ENCODE results near the gene C16orf92. TPM values are rescaled to one million over a fixed set of nuclear protein-coding genes. Genes with fewer than 3 reads are reported as not detected.
A peak's percentile ranks its signal among the peaks of the same experiment; 100 is the strongest.

Gene C16orf92
- total RNA-seq, 1 experiment from 2014 or later, result not detected

DNA sequence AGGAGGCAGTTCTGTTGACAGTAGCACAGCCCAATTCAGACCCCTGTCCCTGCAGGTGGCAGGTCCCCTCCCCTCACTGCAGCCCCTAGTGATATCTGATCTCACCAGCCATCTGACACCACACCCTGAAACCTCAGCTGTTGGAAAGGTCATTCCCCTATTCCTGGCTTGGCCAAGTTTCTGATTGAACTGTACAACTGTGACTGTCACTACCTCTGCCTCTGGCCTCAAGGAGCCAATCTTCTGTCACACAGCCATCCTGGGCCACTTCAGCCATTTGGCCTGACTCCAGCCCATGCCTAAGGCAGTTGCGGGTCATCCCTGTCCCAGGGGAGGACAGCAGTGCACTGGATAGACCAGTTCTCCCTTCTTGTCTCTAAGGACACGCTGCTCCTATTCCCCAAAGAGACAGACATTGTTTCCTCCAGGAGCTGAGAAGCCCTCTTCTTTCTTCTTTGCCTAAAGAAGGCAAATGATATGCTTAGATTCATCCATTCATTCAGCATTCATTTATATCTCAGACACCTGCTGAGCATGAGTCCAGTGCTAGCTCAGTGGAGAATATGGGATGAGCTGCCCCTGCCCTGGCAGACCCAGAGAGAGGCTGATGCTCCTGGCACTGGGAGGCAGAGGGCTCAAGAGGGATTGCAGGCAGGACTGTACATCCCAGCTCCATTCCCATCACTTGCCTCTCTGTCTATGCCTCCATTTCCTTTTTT, 38.0 kb downstream of the C16orf92 start:
- DNase-seq (ENCODE audit: low spot score), result no peak

DNA sequence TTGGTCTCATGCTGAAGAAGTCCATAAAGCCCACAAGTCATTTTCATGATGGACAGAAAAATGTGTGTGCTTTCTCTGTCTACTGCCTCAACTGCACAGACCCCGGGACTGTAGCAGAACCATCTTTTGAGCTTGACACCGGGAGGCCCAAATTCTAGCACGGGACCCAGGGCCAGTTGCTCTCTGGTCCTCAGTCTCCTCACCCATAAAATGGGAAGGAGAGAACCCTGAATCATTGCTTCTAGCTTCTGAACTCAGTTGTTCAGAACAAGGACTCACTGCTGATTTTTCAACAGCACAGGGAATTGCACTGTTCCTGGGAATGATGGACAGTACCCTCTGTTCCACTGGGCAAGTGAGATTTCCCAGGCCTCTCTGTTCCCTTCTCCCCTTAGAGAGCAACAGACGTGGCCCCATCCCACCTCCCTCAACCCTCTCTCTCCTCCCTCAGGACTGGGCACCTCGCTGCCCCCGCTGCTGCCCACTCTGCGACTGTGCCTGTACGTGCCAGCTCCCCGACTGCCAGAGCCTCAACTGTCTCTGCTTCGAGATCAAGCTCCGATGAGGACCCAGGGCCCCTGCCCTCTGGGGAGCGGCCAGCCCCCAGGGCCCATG, 40.4 kb downstream of the C16orf92 start:
- no peak for DNase-seq (ENCODE audit: low spot score)

DNA sequence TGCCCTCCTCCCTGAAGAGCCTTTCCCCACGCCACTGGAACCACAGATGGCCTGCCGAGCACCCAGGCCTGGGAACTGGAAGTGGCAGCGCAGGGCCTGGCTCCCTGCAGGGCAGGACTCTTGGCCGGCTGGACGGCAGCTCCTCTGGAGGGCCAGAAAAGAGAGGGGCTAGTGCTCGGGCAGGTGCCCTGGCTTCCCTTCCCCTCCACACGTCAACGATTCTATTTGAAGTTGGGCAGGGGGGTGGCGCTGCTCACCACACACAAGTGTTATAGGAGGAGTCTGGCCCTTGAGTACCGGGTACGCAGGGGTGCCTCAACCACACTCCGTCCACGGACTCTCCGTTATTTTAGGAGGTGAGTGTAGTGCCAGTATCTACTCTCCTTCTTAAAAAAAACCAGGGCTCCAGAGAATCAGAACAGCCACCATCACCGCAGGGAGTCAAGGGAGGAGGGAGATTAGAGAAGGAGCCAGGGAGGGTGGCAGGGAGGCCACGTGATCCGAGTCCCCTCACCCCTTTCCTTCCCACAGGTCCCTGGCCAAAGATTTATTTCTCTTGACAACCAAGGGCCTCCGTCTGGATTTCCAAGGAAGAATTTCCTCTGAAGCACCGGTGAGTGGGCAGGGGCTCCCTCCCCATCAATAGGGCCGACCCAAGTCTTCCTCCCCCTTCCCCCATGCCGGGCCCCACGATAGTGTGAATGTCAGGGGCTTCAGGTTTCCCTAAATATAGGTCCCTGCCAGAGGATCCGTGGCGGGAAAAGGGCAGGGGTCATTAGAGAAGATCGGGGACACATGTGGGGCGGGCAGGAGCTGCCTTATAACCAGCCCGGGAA, 41.1 kb downstream of the C16orf92 start:
- DNase-seq (ENCODE audit: low spot score), result peak; percentile 40

DNA sequence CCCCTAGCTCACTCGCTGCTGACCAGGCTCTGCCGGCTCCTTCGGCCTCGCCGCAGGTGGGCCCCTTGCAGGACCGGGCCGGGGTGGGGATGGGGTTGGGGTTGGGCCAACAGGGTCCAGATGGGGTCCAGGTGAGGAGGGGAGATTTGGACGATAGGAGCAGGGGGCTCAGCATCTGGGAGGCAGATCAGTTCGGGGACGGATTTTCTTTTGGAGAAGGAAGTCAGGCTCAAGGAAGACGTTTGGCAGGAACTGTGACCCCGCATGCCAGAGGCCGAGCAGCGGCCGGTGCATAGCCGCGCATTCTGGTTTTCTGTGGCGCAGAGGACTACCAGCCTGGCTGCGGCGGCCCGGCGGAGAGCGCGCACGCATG, 41.7 kb downstream of the C16orf92 start:
- DNase-seq (ENCODE audit: low spot score), result no peak

DNA sequence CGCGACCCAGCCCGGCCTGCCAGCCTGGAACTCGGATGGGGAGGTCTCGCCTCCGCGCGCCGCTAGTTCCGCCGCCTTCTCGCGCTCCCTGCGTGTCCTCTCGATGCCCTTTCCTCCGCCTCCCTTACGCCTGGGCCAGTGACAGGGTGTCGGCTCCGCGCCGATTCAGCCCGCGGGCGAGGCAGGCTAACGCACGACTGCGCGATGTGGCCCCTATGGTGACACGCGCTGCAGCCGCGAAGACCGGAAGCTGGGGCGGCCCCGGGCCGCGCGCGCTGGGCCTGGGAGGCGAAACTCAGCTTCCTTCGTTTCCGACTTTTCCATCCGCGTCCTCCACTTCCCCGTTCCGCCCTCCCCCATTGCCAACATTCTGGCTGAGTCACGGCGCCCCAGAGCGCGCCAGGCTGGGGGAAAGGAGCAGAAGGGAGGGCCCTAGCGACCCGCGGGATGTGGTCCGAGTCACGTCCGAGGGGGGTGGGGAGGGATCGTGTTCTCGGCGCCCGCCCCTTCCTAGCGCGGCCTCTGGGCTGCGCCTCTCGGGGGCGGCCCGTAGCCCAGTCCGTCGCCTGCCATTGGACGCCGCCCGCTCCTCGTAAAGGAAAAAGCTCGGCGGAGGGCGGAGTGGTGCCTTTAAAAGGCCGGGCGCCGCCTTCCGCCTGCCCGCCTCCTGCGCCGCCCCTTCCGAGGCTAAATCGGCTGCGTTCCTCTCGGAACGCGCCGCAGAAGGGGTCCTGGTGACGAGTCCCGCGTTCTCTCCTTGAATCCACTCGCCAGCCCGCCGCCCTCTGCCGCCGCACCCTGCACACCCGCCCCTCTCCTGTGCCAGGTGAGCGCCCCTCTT, 42.3 kb downstream of the C16orf92 start, which contains the start of gene ALDOA:
Gene ALDOA, plus strand, starts transcription at position 659 of the 841 bp plus-strand sequence. CDS start 1,138 bp downstream, outside the sequence.
- peak; percentile 97 for DNase-seq (ENCODE audit: low spot score)

DNA sequence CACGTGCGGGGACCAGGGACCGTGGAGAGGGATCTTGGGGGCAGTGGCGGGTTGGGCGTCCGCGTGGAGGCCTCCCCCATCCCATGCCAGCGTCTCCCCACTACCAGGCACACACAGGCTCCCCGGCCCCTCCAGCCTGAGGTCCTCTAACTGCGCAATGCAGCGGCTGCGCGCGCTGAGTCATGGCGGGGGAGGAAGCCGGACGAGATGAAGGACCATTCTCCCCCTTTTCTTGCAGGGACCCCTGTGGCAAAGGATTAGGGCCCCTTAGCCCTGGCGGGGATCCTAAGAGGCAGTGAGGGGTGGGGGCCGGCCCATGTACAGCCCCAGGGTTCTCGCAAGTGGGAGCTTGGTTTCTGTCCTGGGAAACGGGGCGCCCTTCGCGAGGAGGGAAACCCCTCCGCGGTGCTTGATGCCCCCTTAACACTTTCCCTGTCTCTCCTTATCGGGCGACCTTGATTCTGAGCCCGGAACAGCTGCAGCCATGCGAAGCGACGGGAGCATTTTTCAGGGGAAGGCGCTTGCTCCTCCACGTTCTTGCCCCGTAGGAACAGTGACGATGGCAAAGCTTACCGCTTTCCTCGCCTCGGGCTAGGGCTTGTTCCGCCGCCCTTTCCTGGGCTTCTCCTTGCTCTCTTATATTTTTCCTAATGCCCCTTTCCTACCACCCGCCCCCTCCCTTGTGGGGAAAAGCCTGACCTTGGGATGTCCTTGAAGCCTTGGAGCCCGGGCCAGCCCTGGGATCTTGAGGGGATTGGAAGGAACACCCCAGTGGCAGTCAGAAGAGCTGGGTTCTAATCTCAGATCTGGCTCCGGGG, 43.2 kb downstream of the C16orf92 start:
- DNase-seq (ENCODE audit: low spot score), result no peak

DNA sequence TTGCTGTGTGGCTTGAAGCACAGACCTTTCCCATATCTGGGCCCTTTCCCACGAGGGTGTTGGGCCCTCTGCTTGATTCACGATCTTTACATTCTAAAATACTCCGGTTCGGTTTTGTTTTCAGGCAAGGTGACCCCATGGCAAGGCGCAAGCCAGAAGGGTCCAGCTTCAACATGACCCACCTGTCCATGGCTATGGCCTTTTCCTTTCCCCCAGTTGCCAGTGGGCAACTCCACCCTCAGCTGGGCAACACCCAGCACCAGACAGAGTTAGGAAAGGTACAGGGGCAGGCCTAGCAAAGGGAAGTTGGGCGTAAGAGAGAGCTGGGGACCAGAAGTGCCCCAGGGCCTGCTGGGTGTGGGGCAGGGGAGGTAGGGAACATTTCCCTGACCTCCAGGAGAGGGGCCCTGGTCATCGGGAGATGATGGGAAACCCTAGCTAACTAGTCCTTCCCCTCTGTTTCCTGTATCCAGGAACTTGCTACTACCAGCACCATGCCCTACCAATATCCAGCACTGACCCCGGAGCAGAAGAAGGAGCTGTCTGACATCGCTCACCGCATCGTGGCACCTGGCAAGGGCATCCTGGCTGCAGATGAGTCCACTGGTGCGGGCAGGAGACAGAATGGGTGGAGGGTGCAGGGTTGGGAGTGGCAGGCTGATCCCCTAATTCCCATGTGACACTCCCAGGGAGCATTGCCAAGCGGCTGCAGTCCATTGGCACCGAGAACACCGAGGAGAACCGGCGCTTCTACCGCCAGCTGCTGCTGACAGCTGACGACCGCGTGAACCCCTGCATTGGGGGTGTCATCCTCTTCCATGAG, 44.0 kb downstream of the C16orf92 start:
- no peak for DNase-seq (ENCODE audit: low spot score)

DNA sequence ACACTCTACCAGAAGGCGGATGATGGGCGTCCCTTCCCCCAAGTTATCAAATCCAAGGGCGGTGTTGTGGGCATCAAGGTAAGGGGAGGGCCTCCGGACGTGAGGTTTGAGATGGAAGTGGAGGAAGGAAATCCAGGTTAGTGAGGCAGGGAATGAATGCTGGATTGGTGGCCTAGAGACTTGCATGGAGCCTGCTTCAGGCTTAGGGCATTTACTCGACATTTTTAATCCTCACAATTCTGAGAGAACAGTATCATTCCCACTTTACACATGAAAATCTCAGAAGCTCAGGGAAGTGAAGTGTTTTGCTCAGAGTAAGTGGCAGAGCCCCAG, 44.6 kb downstream of the C16orf92 start:
- DNase-seq (ENCODE audit: low spot score), result no peak

DNA sequence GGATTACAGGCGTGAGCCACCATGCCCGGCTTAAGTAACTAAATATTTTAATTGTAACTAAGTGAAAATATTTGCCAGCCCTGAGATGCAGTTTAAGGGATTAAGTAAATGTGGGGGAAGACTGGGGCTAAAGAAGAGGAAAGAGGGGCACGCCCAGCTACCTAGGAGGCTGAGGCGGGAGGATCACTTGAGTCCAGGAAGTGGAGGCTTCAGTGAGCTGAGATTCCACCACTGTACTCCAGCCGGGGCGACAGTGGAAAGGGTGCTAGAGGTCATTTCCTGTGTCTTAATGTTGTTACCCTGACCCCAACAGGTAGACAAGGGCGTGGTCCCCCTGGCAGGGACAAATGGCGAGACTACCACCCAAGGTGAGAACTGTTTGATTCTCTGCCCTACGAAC, 45.3 kb downstream of the C16orf92 start:
- no peak for DNase-seq (ENCODE audit: low spot score)

DNA sequence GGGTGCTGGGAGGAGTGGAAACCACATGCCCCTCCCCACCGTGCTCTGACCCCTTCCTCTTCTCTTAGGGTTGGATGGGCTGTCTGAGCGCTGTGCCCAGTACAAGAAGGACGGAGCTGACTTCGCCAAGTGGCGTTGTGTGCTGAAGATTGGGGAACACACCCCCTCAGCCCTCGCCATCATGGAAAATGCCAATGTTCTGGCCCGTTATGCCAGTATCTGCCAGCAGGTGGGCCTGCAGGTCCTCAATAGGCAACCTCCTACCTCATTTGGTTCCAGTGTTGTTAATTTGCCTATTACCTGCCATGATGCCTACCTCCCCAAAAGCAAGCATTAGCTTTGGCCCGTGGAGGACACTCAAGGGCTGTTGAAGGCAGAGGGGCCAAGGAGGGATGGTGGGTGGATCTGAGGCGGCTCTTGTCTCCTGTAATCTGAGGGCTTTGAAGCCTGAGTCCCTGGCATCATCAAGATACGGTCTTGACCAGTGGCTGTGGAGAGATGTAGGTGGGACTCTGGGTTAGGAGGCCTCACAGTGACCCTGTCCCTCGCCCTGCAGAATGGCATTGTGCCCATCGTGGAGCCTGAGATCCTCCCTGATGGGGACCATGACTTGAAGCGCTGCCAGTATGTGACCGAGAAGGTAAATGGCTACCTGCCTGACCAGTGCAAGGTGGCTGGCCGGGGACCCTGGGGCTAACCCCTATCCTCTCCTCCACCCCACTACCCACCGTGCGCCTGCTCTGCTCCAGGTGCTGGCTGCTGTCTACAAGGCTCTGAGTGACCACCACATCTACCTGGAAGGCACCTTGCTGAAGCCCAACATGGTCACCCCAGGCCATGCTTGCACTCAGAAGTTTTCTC, 46.0 kb downstream of the C16orf92 start:
- DNase-seq (ENCODE audit: low spot score), result no peak

DNA sequence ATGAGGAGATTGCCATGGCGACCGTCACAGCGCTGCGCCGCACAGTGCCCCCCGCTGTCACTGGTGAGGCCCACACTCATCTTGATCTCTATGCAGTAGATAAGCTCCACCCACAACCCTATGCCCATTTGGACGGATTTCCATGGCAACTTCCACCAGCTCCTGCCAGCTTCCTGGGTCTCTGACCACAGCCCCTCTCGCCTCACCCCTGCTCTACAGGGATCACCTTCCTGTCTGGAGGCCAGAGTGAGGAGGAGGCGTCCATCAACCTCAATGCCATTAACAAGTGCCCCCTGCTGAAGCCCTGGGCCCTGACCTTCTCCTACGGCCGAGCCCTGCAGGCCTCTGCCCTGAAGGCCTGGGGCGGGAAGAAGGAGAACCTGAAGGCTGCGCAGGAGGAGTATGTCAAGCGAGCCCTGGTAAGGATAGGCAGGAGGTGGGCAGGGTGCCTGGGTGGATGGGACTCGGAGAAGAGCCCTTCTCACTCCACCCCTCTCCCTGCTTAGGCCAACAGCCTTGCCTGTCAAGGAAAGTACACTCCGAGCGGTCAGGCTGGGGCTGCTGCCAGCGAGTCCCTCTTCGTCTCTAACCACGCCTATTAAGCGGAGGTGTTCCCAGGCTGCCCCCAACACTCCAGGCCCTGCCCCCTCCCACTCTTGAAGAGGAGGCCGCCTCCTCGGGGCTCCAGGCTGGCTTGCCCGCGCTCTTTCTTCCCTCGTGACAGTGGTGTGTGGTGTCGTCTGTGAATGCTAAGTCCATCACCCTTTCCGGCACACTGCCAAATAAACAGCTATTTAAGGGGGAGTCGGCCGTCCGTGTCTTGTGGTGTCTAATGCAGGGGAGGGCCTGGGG, 46.8 kb downstream of the C16orf92 start:
- no peak for DNase-seq (ENCODE audit: low spot score)

DNA sequence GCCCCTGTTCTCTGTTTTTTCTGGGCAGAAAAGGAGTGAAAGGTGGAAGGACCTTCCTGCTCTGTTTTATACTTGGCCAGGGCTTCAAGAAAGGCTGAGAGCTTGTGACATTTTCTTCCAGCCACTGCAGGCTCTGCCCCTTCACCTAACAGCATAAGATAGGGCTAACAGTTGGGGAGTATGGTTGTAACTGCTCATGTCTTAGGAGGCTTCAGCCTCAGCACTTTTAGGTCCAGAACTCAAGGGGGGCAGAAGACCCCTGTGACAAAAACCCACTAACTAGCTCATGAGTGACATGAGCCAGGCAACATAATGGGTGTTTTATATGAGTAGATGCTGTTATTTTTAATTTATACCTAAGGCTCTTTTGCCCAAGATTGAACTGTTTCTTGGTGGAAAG, 47.5 kb downstream of the C16orf92 start:
- no peak for DNase-seq (ENCODE audit: low spot score)

Other genes with a start within 250 kb of the C16orf92 start
- gene ZG16, start 244.9 kb upstream of the C16orf92 start, total RNA-seq (2014; rRNA removed; shearing (Covaris generic)), result not detected in 2 replicates
- gene KIF22, start 232.4 kb upstream of the C16orf92 start, total RNA-seq (2014; rRNA removed; shearing (Covaris generic)), result 60.9 and 72.7 TPM in 2 replicates
- gene MAZ, start 216.7 kb upstream of the C16orf92 start, total RNA-seq (2014; rRNA removed; shearing (Covaris generic)), result 84.6 and 135 TPM in 2 replicates
- gene PRRT2, start 211.0 kb upstream of the C16orf92 start, total RNA-seq (2014; rRNA removed; shearing (Covaris generic)), result 0.14 and 1.0 TPM in 2 replicates
- gene PAGR1, start 207.0 kb upstream of the C16orf92 start, total RNA-seq (2014; rRNA removed; shearing (Covaris generic)), result 43.4 and 46.3 TPM in 2 replicates
- 83.0 and 87.2 TPM in 2 replicates for gene MVP, start 202.7 kb upstream of the C16orf92 start, total RNA-seq (2014; rRNA removed; shearing (Covaris generic))
- 52.8 and 58.4 TPM in 2 replicates for gene CDIPT, start 160.0 kb upstream of the C16orf92 start, total RNA-seq (2014; rRNA removed; shearing (Covaris generic))
- gene SEZ6L2, start 123.6 kb upstream of the C16orf92 start, total RNA-seq (2014; rRNA removed; shearing (Covaris generic)), result 6.8 and 10.0 TPM in 2 replicates
- 3.6 and 6.9 TPM in 2 replicates for gene ASPHD1, start 122.7 kb upstream of the C16orf92 start, total RNA-seq (2014; rRNA removed; shearing (Covaris generic))
- 3.3 and 7.4 TPM in 2 replicates for gene KCTD13, start 97.0 kb upstream of the C16orf92 start, total RNA-seq (2014; rRNA removed; shearing (Covaris generic))
- 60.8 and 85.4 TPM in 2 replicates for gene TMEM219, start 61.1 kb upstream of the C16orf92 start, total RNA-seq (2014; rRNA removed; shearing (Covaris generic))
- gene TAOK2, start 49.3 kb upstream of the C16orf92 start, total RNA-seq (2014; rRNA removed; shearing (Covaris generic)), result 11.6 and 17.2 TPM in 2 replicates
- 18.2 and 24.8 TPM in 2 replicates for gene HIRIP3, start 27.6 kb upstream of the C16orf92 start, total RNA-seq (2014; rRNA removed; shearing (Covaris generic))
- gene INO80E, start 27.0 kb upstream of the C16orf92 start, total RNA-seq (2014; rRNA removed; shearing (Covaris generic)), result 85.3 and 87.1 TPM in 2 replicates
- 0.12 TPM in 1 of 2 replicates, not detected in the other for gene DOC2A, start 12.2 kb upstream of the C16orf92 start, total RNA-seq (2014; rRNA removed; shearing (Covaris generic))
- 0.04 TPM in 1 of 2 replicates, not detected in the other for gene TLCD3B, start 8.1 kb downstream of the C16orf92 start, total RNA-seq (2014; rRNA removed; shearing (Covaris generic))
- 1,896 and 1,920 TPM in 2 replicates for gene ALDOA, start 42.6 kb downstream of the C16orf92 start, total RNA-seq (2014; rRNA removed; shearing (Covaris generic))
- 117 and 139 TPM in 2 replicates for gene PPP4C, start 52.8 kb downstream of the C16orf92 start, total RNA-seq (2014; rRNA removed; shearing (Covaris generic))
- not detected in 2 replicates for gene TBX6, start 68.7 kb downstream of the C16orf92 start, total RNA-seq (2014; rRNA removed; shearing (Covaris generic))
- gene YPEL3, start 73.0 kb downstream of the C16orf92 start, total RNA-seq (2014; rRNA removed; shearing (Covaris generic)), result 4.1 and 6.7 TPM in 2 replicates
- gene GDPD3, start 90.3 kb downstream of the C16orf92 start, total RNA-seq (2014; rRNA removed; shearing (Covaris generic)), result not detected in 2 replicates
- 18.3 and 26.6 TPM in 2 replicates for gene MAPK3, start 100.0 kb downstream of the C16orf92 start, total RNA-seq (2014; rRNA removed; shearing (Covaris generic))
- 7.3 and 7.9 TPM in 2 replicates for gene CORO1A, start 160.4 kb downstream of the C16orf92 start, total RNA-seq (2014; rRNA removed; shearing (Covaris generic))
- gene BOLA2B, start 170.5 kb downstream of the C16orf92 start, total RNA-seq (2014; rRNA removed; shearing (Covaris generic)), result 177 and 278 TPM in 2 replicates
- gene SLX1A, start 170.7 kb downstream of the C16orf92 start, total RNA-seq (2014; rRNA removed; shearing (Covaris generic)), result 24.7 and 61.0 TPM in 2 replicates
- 2.3 and 4.0 TPM in 2 replicates for gene SULT1A3, start 176.1 kb downstream of the C16orf92 start, total RNA-seq (2014; rRNA removed; shearing (Covaris generic))
- 0.43 and 0.46 TPM in 2 replicates for gene NPIPB13, start 225.3 kb downstream of the C16orf92 start, total RNA-seq (2014; rRNA removed; shearing (Covaris generic))